Tongue (tissue), 2 donors: ENCODE measurements around the gene CHKB. TPM values are rescaled to one million over a fixed set of nuclear protein-coding genes. Genes with fewer than 3 reads are reported as not detected.

Source experiments
- DNase-seq: peaks from one replicate; pipeline ENCODE4 v3.0.0-alpha.2; 2015
- total RNA-seq: library from RNA; depleted of rRNA; stranded (reverse); fragments of >200 nt; gene quantifications from one replicate; pipeline ENCODE4 v1.2.3, GENCODE V29; 2014

Gene CHKB
- total RNA-seq, 1 donor from 2014 or later: 39.2 TPM

DNA sequence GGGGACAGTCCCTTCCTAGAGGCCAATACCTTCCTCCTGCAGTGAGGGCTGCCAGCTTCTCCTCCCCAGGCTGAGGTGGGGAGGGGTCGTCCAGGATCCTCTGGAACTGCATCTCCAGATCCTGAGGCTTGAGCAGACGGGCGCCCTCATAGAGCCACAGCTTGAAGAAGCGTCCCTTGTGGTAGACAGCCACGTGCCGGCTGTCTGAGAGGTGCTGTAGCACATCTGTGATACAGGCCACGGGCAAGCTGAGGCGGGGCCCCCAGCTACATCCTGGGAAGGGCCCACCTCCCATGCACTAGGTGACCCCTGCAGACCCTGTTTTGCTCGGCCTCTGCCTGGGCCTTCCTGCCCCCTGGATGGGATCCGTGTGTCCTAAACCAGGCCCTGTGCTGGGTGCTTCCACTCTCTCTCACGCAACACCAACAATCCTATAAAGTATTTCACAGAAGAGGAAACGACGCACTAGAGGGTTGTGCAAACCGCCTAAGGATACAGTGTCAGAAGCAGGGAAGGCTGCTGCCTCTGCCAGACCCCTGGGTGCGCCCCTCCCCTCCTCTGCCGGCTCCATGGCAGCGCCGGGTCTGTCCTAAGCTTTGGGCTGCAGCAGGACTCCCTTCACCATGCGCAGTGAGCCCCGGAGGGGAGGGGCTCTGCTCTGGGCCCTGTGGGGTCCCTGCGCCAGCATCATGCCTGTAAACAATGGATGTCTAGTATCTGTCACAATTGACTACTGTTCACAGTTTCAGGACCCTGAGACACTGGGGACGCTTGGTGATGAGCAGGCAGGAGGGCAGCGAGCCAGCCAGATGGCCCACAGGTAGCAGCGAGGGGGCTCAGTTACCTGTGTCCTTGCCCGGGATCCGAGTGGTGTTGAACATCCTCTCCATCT is 8.9 kb downstream of the CHKB start:
- DNase-seq: no peak

DNA sequence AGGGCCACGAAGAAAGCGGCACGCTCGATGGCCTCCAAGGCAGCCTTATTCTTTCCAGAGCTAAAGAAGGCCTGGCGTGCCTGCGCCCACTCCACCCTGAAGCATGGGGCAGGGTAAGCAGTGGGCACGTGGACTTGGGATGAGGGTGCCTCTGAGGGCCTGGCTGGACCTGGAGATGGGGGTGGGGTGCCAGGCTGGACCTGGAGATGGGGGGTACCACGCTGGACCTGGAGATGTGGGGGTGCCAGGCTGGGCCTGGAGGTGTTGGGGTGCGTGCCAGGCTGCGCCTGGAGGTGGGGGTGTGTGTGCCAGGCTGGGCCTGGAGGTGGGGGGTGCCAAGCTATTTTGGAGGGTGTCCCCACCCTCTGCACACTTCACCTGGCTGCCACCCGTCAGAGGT is 9.7 kb downstream of the CHKB start:
- DNase-seq: no peak

DNA sequence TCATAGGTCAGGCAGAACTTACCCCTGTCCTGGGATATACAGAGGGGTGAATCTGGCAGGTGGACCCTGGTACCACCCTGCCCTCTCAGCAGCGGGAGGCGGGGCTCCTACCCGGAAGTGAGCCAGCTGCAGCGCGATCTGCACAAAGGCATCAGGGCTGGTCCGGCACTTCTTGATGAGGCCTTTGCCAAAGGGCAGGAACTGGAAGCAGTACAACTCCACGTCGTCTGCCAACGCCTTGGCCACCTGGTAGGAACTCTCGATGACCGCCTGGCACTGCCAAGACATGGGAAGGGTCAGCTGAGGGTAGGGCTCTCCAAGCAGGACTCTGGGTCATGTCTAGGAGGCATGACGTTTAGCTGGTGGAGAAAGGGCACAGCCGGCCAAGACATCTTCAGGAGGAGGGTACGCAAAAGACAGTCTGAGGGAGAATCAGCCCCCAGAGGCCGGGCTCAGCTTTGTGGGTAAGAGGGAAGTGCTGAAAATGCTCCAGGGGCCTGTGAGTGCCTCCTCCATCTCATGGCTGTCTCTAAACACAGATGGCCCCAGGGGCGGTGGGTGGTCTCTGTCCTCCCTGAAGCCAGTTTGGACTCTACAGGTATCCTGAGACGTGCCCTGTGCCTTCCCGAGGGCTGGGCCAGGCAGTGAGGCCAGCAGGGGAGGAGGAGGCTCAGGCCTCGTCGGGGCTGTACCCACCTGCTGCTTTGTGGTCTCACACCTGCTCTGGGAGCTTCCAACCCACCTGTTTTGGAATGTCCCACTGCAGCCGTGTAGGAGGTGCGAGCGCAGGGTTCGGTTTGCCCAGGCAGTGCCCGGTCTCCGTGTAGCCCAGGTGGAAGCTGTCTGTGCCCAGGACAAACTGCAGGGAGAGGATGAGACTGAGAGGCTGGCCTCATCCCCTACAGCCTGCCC is 11.1 kb downstream of the CHKB start:
- no peak for DNase-seq

DNA sequence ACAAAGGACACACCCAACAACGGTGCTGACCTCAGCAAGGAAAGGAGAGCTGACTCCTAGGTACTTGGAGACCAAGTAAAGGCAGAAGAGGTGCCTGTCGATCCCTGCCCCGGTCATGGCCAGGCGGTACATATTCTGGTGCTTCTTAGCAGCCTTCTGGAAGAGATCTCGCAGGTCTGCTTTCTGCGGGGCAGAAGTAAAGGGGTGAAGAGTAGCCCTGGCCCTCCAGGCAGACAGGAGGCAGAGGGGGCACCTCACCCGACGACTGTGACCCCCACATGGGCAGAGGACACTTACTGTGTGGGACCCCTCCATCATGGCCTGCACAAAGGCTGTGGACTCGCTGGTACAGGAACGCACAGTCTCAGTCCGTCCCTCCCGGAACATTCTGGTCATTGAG is 11.8 kb downstream of the CHKB start:
- no peak for DNase-seq

- DNase-seq: no peak
Observed at GRCh38 chr22:50569896-50570535, 12.6 kb downstream of the CHKB start.

- DNase-seq: no peak
Observed at GRCh38 chr22:50569041-50569459, 13.6 kb downstream of the CHKB start.

GRCh38 chr22:50568626-50569025 is 14.0 kb downstream of the CHKB start:
- peak; percentile 44 for DNase-seq

- DNase-seq: no peak
Observed at GRCh38 chr22:50567721-50568252, 14.9 kb downstream of the CHKB start.

GRCh38 chr22:50564289-50564688 is 18.4 kb downstream of the CHKB start:
- DNase-seq: no peak

DNA sequence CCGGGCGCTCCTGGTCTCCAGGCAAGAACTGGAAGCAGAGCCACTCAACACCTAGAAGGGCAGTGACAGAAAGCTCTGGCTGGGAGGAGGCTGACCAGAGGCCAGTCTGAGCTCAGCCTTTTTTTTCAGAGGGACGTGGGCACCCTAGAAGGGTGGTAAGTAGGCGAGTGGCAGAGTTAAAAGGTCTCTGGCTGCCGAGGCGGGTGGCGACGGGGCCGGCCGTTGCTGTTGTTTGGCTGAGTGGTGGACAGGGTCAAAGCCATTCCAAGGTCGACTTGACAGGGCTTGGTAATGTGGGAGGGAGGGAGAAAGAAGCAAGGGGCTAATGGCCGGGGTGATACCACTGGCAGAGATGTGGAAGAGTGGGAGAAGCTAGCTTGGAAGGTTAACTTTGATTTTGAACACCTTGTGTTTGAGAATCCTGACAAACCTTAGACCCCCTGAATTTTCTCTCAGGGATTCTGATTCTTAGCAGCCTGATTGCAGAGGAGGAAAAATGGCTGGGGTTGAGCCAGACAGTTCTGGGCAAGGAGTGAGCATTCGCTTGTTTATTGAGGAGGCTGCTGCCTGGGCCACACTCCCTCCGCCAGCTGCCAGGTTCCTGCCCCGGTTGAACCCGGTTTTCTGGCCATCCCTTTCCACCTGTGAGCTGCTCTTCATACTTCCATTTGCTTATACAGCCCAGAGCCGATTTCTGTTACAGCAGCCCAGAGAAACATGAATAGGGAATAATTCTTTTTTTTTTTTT is 19.1 kb downstream of the CHKB start:
- no peak for DNase-seq

DNA sequence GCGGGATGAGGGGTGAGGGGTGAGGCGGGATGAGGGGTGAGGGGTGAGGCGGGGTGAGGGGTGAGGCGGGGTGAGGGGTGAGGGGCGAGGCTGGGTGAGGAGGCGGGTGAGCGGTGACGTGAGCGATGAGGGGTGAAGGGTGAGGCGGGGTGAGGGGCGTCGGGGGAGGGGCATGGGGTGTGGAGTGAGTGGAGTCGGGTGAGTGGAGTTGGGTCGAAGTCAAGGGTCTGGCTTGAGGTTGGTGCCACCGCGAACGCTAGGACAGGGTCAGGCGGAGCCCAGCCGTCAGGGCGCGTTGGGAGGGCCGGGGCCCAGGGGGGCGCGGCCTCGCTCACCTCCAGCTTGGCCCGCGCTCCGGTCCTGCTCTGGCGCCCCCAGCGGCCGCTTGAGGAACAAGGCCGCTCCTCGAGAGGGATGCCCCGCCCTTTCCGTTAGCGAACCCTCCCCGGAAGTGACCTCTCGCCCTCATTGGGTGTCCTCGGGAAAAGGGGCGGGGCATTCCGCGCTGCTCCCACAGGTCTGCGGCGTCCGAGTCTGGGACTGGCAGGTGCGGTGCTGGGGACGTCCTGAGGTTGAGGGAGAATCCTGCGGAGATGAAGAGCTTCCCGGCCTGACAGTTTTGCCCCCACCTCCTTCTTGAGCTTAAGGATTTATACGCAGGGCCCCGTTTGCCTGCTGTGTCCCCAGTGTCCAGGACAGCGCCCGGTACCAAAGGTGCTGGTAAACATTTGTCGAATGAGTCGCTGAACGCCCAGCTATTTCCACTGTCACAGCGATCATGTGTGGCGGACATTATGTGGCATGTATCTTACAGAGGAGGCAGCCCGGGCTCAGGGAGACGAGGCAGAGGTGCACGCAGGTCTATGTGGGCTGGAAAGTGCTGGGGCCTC is 19.9 kb downstream of the CHKB start, which contains the start of gene SYCE3:
TSS of gene SYCE3 (minus strand) at position 397 of the 890 bp plus-strand sequence. CDS start 6,514 bp downstream, outside the sequence.
- DNase-seq: peak; percentile 97

DNA sequence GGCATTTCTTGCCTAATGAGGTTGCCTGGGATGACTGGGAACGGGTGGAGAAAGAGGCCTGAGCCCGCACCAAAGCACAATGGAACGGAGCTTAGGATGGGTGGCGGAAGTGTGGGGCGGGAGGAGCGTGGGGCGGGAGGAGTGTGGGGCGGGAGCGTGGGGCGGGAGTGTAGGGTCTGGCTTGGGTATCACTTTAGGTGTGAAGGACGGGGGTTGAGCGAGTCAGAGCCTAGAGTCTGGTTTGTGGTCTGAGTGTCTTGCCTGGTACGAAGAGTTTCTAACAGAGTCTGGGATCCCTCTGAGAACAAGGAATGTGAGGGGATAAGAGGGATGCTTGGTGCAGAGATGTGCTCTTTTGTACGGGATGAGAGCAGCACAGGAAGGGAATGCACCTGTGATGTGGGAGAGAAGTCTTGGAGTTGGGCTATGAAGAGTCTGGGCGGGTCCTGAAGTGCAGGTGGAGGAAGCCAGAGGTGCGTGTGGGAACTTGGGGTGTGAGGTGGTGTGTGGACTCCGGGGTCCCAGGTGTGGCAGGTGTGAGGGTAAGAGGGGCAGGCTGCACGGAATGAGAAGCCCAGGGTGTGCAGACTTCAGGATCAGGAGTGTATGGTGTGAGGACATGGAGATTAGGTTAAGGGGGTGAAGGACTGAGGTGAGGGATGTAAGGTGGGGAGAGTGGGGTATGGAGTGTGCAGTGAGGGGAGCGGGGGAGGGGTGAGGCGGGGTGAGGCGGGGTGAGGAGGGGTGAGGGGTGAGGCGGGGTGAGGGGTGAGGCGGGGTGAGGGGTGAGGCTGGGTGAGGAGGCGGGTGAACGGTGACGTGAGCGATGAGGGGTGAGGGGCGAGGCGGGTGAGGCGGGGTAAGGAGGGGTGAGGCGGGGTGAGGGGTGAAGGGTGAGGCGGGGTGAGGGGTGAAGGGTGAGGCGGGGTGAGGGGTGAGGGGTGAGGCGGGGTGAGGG is 21.0 kb downstream of the CHKB start:
- DNase-seq: no peak

GRCh38 chr22:50560034-50560433 is 22.6 kb downstream of the CHKB start:
- no peak for DNase-seq

- no peak for DNase-seq
Observed at GRCh38 chr22:50556703-50557102, 25.9 kb downstream of the CHKB start.

GRCh38 chr22:50553310-50553709 is 29.3 kb downstream of the CHKB start:
- no peak for DNase-seq

DNA sequence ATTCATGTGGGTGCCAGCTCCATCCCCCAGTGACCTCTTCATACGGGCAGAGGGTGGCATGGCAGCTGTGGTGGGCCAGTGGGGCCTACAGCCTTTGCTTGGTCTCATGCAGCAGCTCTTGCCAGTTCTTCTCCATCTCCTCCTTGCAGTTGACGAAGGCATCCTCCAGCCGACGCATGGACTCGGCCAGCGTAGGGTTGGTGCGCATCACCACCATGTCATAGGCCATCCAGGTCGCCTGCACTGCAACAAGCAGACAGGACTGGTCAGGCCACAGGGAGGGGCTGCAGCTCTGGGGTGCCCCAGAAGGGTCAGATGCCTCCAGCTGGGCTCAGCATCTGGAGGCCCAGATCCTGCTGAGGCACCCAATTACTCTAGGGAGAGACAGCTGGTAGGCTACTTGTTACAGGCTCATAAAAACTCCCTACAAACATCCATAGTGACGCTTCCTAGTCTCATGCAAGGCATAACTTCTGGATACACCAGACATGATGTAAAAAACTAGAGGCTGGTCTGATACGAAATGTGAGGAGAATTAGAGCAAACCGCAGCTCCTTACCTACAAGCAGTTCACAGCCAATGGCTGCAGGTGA is 31.4 kb downstream of the CHKB start:
- DNase-seq: no peak

GRCh38 chr22:50550395-50550794 is 32.3 kb downstream of the CHKB start:
- no peak for DNase-seq

- no peak for DNase-seq
Observed at GRCh38 chr22:50548921-50549790, 33.5 kb downstream of the CHKB start.
